Sigmoid colon (tissue), 4 donors: ENCODE results near the gene SUPT16H.

Experiments used
- EP300 ChIP-seq, 4 donors: sonication (generic); formaldehyde crosslinking; IDR thresholded peaks; one replicate each; pipeline ENCODE4 v1.6.1; 2017; ENCODE audit warnings: antibody characterized with exemption in 4 of 4
- POLR2A ChIP-seq, 2 donors: fragments of 450-650 bp; IDR thresholded peaks; one replicate each; pipeline ENCODE4 v1.6.1; 2016; ENCODE audit warnings: antibody characterized with exemption in 2 of 2, mild to moderate bottlenecking in 2 of 2, moderate library complexity in 2 of 2
- POLR2AphosphoS5 ChIP-seq, 4 donors: sonication (generic); formaldehyde crosslinking; IDR thresholded peaks; one replicate each; pipeline ENCODE4 v1.6.1; 2017; ENCODE audit warnings: antibody characterized with exemption in 4 of 4
- TF ChIP-seq, protein P1 (sequence below), 4 experiments: fragments of 450-650 bp in 3 of 4; fragments of 200-600 bp in 1 of 4; IDR thresholded peaks; one replicate each; pipeline ENCODE4 v1.5.1; 2016 to 2019; ENCODE audit warnings: antibody characterized with exemption in 4 of 4, mild to moderate bottlenecking in 3 of 4, moderate library complexity in 2 of 4

DNA sequence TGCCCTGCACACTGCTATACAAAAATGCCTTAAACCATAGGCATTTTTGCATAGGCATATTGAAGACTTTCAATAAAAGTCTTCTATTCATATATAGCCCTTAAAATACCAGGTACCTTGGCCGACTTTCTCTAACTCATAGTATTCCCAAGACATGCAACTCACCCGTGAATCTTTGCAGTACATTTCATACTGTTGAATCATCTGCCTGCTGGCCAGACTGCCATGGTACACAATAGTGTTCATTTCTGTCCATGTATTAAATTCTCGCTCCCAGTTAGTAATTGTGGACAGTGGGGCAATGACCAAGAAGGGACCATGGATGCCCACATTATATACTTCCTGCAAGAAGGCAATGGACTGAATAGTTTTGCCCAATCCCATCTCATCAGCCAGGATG, 24.3 kb upstream of the SUPT16H start:
- no peak for TF ChIP-seq POLR2AphosphoS5 (IDR thresholded peaks at IDR 0.05)
- TF ChIP-seq EP300 (IDR thresholded peaks at IDR 0.05): no peak
- TF ChIP-seq, protein P1, sequence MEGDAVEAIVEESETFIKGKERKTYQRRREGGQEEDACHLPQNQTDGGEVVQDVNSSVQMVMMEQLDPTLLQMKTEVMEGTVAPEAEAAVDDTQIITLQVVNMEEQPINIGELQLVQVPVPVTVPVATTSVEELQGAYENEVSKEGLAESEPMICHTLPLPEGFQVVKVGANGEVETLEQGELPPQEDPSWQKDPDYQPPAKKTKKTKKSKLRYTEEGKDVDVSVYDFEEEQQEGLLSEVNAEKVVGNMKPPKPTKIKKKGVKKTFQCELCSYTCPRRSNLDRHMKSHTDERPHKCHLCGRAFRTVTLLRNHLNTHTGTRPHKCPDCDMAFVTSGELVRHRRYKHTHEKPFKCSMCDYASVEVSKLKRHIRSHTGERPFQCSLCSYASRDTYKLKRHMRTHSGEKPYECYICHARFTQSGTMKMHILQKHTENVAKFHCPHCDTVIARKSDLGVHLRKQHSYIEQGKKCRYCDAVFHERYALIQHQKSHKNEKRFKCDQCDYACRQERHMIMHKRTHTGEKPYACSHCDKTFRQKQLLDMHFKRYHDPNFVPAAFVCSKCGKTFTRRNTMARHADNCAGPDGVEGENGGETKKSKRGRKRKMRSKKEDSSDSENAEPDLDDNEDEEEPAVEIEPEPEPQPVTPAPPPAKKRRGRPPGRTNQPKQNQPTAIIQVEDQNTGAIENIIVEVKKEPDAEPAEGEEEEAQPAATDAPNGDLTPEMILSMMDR (IDR thresholded peaks at IDR 0.05): no peak
- no peak for TF ChIP-seq POLR2A (IDR thresholded peaks at IDR 0.05)
